Measurements from ENCODE around the gene MPPED2. TPM values are rescaled to one million over a fixed set of nuclear protein-coding genes. Genes with fewer than 3 reads are reported as not detected.

Gene MPPED2
- total and polyA plus RNA-seq, 2 of the 13 experiments (the other 11 are each of a cell fraction or from before 2014, with no cell fraction given), result not detected

GRCh38 chr11:30447058-30447640, 139.0 kb downstream of the MPPED2 start (continued):
- TF ChIP-seq HNF1A (IDR thresholded peaks at IDR 0.05; ENCODE audit: low read depth), result no peak
- no peak for TF ChIP-seq HNF1A (CRISPR knock-in tag; IDR thresholded peaks at IDR 0.05; ENCODE audit: borderline replicate concordance)

GRCh38 chr11:30446520-30446919, 139.6 kb downstream of the MPPED2 start:
- Histone ChIP-seq H3K4me3 (replicated peaks in 1 of 3; ENCODE audit: insufficient read depth in 1 of 3, low read depth in 2 of 3, low read length in 3 of 3) (no peak overlapping the region), H3K4me1 (ENCODE audit: insufficient read depth, low read length) (no peaks in the 10 kb centered on the region), H3K9ac (ENCODE audit: insufficient read depth, low read depth, low read length) (no peak overlapping the region), H2AFZ (ENCODE audit: low read length) (no peak overlapping the region), H4K20me1 (ENCODE audit: insufficient read depth, low read length) (no peaks in the 10 kb centered on the region), H3K27me3 (ENCODE audit: control insufficient read depth in 1 of 2, insufficient read depth in 2 of 2, low read length in 2 of 2) (no peaks in the 10 kb centered on the region; a peak in 1 of 5 replicates), H3K27ac (ENCODE audit: extremely low read length, insufficient read depth, low read length) (no peak overlapping the region), H3K79me2 (ENCODE audit: insufficient read depth, low read length) (no peaks in the 10 kb centered on the region), H3K9me3 (ENCODE audit: low read length) (no peaks in the 10 kb centered on the region), H3K4me2 (ENCODE audit: low read depth, low read length) (no peak overlapping the region), H3K36me3 (replicated peaks in 1 of 2; ENCODE audit: control insufficient read depth in 1 of 2, insufficient read depth in 2 of 2, low read length in 2 of 2) (no peaks in the 10 kb centered on the region)
- DNase-seq (ENCODE audit: low spot score) (no peak), FAIRE-seq (no peak), ATAC-seq (no peak)
- BruUV-seq (replicated peaks), result no TSS peak
- in situ Hi-C loops (cut with HindIII; ENCODE audit: extremely low pct_ligation_motif_present, low pct_unique_long_range_greater_than_20kb), result no loop called here
- TF ChIP-seq ZMAT5 (CRISPR knock-in tag; IDR thresholded peaks at IDR 0.05; ENCODE audit: borderline replicate concordance, low read depth) (no peak), MBD4 (IDR thresholded peaks at IDR 0.05; ENCODE audit: borderline replicate concordance, low read length) (no peak), KLF9 (CRISPR knock-in tag; IDR thresholded peaks at IDR 0.05; ENCODE audit: low read depth) (no peak), ZNF281 (CRISPR knock-in tag; IDR thresholded peaks at IDR 0.05; ENCODE audit: borderline replicate concordance) (no peak), RBAK (CRISPR knock-in tag; IDR thresholded peaks at IDR 0.05) (no peak)
- CTCF ChIA-PET (ENCODE audit: low intra/inter-chr PET ratio, low total read pairs), result no interaction called here
- WGBS (ENCODE audit: low lambda C conversion rate), result 22% methylated on average over 7 of the region's 7 CpGs
- intact Hi-C loops (cut with micrococcal nuclease; ENCODE audit: unreplicated experiment), result no loop called here
- POLR2A ChIA-PET, result no interaction called here
